Suprapubic skin (tissue), 4 donors: Measurements from ENCODE around the gene SLC18B1. TPM values are rescaled to one million over a fixed set of nuclear protein-coding genes. Genes with fewer than 3 reads are reported as not detected.

Source experiments
- DNase-seq, 2 donors: peaks; one replicate each; pipeline ENCODE4 v3.0.0-alpha.2; 2019; ENCODE audit warnings: low spot score in 2 of 2
- H3K27ac ChIP-seq: fragments of 200-600 bp; sonication (generic); one replicate; pipeline ENCODE4 v1.5.1; 2019
- H3K27me3 ChIP-seq: fragments of 200-600 bp; sonication (generic); one replicate; pipeline ENCODE4 v1.5.1; 2019
- H3K36me3 ChIP-seq: fragments of 200-600 bp; sonication (generic); one replicate; pipeline ENCODE4 v1.5.1; 2019
- H3K4me1 ChIP-seq: fragments of 200-600 bp; sonication (generic); one replicate; pipeline ENCODE4 v1.5.1; 2019
- H3K4me3 ChIP-seq: fragments of 200-600 bp; sonication (generic); one replicate; pipeline ENCODE4 v1.5.1; 2019; ENCODE audit warnings: mild to moderate bottlenecking
- H3K9me3 ChIP-seq: fragments of 200-600 bp; sonication (generic); one replicate; pipeline ENCODE4 v1.5.1; 2019
- CTCF ChIP-seq, 2 donors: fragments of 200-600 bp in 1 of 2; fragments of 450-650 bp in 1 of 2; sonication (generic) in 1 of 2; IDR thresholded peaks; one replicate each; pipeline ENCODE4 v1.5.1; 2016 to 2019; ENCODE audit warnings: antibody characterized with exemption in 2 of 2, mild to moderate bottlenecking in 1 of 2, moderate library complexity in 1 of 2
- EP300 ChIP-seq: sonication (generic); formaldehyde crosslinking; IDR thresholded peaks from one replicate; pipeline ENCODE4 v1.6.1; 2017; ENCODE audit warnings: antibody characterized with exemption
- POLR2A ChIP-seq, 2 donors: fragments of 450-650 bp; IDR thresholded peaks; one replicate each; pipeline ENCODE4 v1.6.1; 2017; ENCODE audit warnings: antibody characterized with exemption in 2 of 2, mild to moderate bottlenecking in 2 of 2, moderate library complexity in 2 of 2
- POLR2AphosphoS5 ChIP-seq, 3 donors: sonication (generic); formaldehyde crosslinking; IDR thresholded peaks; one replicate each; pipeline ENCODE4 v1.6.1; 2017; ENCODE audit warnings: antibody characterized with exemption in 3 of 3
- WGBS: methylation state at CpG from one replicate; pipeline ENCODE4 v1.1.5; 2018; 5-methylcytosine and 5-hydroxymethylcytosine counted together
- total RNA-seq, 4 donors: library from RNA; depleted of rRNA; stranded (reverse); fragments of >200 nt; gene quantifications; one replicate each; pipeline ENCODE4 v1.1.0, GENCODE V29; 2016

SLC18B1 gene
- total RNA-seq, 4 donors from 2014 or later: 8.4 to 11.2 (median 9.9) TPM

- 72% methylated on average over 3 of the region's 3 CpGs for WGBS
- no peak for DNase-seq
- no peak overlapping the region for H3K27ac ChIP-seq
- H3K4me3 ChIP-seq: no peak overlapping the region
- H3K36me3 ChIP-seq: no peaks in the 10 kb centered on the region
- no peaks in the 10 kb centered on the region for H3K27me3 ChIP-seq
- TF ChIP-seq CTCF (IDR thresholded peaks at IDR 0.05) (no peak), POLR2A (IDR thresholded peaks at IDR 0.05) (no peak), EP300 (no peak), POLR2AphosphoS5 (IDR thresholded peaks at IDR 0.05) (no peak)
- no peaks in the 10 kb centered on the region for H3K9me3 ChIP-seq
- H3K4me1 ChIP-seq: peaks cover 3% of the 10 kb centered on the region
Observed at GRCh38 chr6:132730560-132730959, 67.9 kb downstream of the SLC18B1 start.

GRCh38 chr6:132728616-132729015 lies 69.8 kb downstream of the SLC18B1 start:
- no peak for TF ChIP-seq POLR2A (IDR thresholded peaks at IDR 0.05)
- TF ChIP-seq EP300: no peak
- TF ChIP-seq POLR2AphosphoS5 (IDR thresholded peaks at IDR 0.05): no peak
- TF ChIP-seq CTCF (IDR thresholded peaks at IDR 0.05): no peak
- H3K27ac ChIP-seq: no peak overlapping the region
- no peaks in the 10 kb centered on the region for H3K9me3 ChIP-seq
- H3K4me1 ChIP-seq: no peaks in the 10 kb centered on the region
- WGBS: 77% methylated on average over 4 of the region's 4 CpGs
- H3K4me3 ChIP-seq: no peak overlapping the region
- DNase-seq: no peak
- no peaks in the 10 kb centered on the region for H3K36me3 ChIP-seq
- no peaks in the 10 kb centered on the region for H3K27me3 ChIP-seq

- Histone ChIP-seq H3K9me3 (no peaks in the 10 kb centered on the region), H3K27me3 (no peaks in the 10 kb centered on the region), H3K27ac (no peak overlapping the region), H3K4me1 (no peaks in the 10 kb centered on the region), H3K36me3 (no peaks in the 10 kb centered on the region), H3K4me3 (no peak overlapping the region)
- WGBS: 96% methylated on average over 4 of the region's 4 CpGs
- TF ChIP-seq CTCF (IDR thresholded peaks at IDR 0.05) (no peak), POLR2AphosphoS5 (IDR thresholded peaks at IDR 0.05) (no peak), EP300 (no peak), POLR2A (IDR thresholded peaks at IDR 0.05) (no peak)
- no peak for DNase-seq
Observed at GRCh38 chr6:132726608-132726975, 71.8 kb downstream of the SLC18B1 start.

- H3K9me3 ChIP-seq: no peaks in the 10 kb centered on the region
- WGBS: 63% methylated on average over 6 of the region's 6 CpGs
- H3K4me3 ChIP-seq: no peak overlapping the region
- no peaks in the 10 kb centered on the region for H3K27me3 ChIP-seq
- H3K27ac ChIP-seq: no peak overlapping the region
- no peak for DNase-seq
- no peak for TF ChIP-seq POLR2AphosphoS5 (IDR thresholded peaks at IDR 0.05)
- no peaks in the 10 kb centered on the region for H3K4me1 ChIP-seq
- no peaks in the 10 kb centered on the region for H3K36me3 ChIP-seq
Observed at GRCh38 chr6:132725947-132726607, 72.4 kb downstream of the SLC18B1 start.

- 91% methylated on average over 6 of the region's 6 CpGs for WGBS
- no peak overlapping the region for H3K4me3 ChIP-seq
- H3K27ac ChIP-seq: no peak overlapping the region
- H3K9me3 ChIP-seq: no peaks in the 10 kb centered on the region
- H3K27me3 ChIP-seq: no peaks in the 10 kb centered on the region
- no peaks in the 10 kb centered on the region for H3K36me3 ChIP-seq
- TF ChIP-seq POLR2A (IDR thresholded peaks at IDR 0.05) (no peak), POLR2AphosphoS5 (IDR thresholded peaks at IDR 0.05) (no peak), CTCF (IDR thresholded peaks at IDR 0.05) (no peak), EP300 (no peak)
- H3K4me1 ChIP-seq: no peaks in the 10 kb centered on the region
- no peak for DNase-seq
Observed at GRCh38 chr6:132725471-132725870, 73.0 kb downstream of the SLC18B1 start.
